Skeletal muscle tissue (tissue), 4 donors: ENCODE results near the gene NR4A2. TPM values are rescaled to one million over a fixed set of nuclear protein-coding genes. Genes with fewer than 3 reads are reported as not detected.

Experiments used
- H3K27ac ChIP-seq: one replicate; pipeline ENCODE4 v1.7.0; 2013; ENCODE audit warnings: mild to moderate bottlenecking, low read depth, low read length, inconsistent platforms
- H3K27me3 ChIP-seq, 3 donors: one replicate each; pipeline ENCODE4 v1.7.0; 2013; ENCODE audit warnings: low read length in 3 of 3; ENCODE audit not compliant: control insufficient read depth in 3 of 3, insufficient read depth in 3 of 3
- H3K36me3 ChIP-seq, 3 donors: one replicate each; pipeline ENCODE4 v1.7.0; 2013; ENCODE audit warnings: low read length in 3 of 3; ENCODE audit not compliant: control insufficient read depth in 3 of 3, insufficient read depth in 3 of 3
- H3K4me1 ChIP-seq, 3 donors: one replicate each; pipeline ENCODE4 v1.7.0; 2013; ENCODE audit warnings: low read length in 3 of 3, mild to moderate bottlenecking in 3 of 3; ENCODE audit not compliant: control insufficient read depth in 3 of 3, insufficient read depth in 3 of 3
- H3K4me3 ChIP-seq, 3 donors: one replicate each; pipeline ENCODE4 v1.7.0; 2013; ENCODE audit warnings: low read length in 3 of 3
- H3K9ac ChIP-seq, 3 donors: one replicate each; pipeline ENCODE4 v1.7.0; 2013; ENCODE audit warnings: low read length in 3 of 3, mild to moderate bottlenecking in 3 of 3, moderate library complexity in 2 of 3, low read depth in 1 of 3
- H3K9me3 ChIP-seq, 3 donors: one replicate each; pipeline ENCODE4 v1.7.0; 2013; ENCODE audit warnings: low read length in 3 of 3; ENCODE audit not compliant: control insufficient read depth in 3 of 3
- total RNA-seq: library from RNA; depleted of rRNA; stranded (reverse); fragments of >200 nt; gene quantifications from one replicate; pipeline ENCODE4 v1.2.3, GENCODE V29; 2014
- donor health status: Osteomylitis.

Gene NR4A2
- 0.52 TPM for total RNA-seq

DNA sequence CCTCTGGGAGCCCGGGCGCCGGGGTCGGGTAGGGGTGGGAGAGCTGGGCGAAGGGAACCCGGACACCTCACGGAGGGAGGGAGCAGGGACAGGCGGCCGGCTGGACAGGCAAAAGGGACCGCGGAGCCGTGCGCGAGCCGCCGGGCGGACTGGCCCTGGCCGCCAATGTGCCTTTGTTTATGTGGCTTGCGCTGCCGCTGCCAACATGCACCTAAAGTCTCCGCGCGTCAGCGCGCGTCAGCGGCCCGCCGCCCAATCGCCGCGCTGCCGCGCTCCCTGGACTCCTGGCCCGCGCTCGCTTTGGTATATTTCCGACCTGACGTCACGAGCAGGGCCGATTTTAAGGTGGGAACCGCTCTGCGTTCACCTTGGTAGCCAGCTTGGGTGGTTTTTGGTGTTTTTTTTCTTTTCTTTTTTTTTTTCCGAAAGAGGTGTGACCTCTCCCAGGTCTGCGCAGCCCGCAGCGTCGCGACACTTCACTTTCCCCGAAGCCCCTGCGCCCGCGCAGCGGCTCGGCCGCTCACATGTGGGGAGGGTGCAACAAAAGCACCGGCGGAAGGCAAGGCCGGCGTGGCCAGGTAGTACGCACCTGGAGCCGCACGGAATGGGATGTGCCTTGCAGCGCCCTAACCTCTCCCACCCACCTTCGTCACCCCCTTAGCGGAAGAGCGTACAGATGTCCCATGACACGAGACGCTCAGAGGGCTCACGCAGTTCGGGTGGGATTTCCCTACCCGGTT is at the start of gene NR4A2:
NR4A2 (minus strand) TSS at position 188 of the 740 bp plus-strand sequence. CDS start 2,535 bp downstream, outside the sequence.
- H3K27me3 ChIP-seq = peaks cover 0 to 5% (median 0%) of the 10 kb centered on the region in 3 donors
- peaks cover 12 to 13% (median 12%) of the 10 kb centered on the region in 3 donors for H3K4me1 ChIP-seq

DNA sequence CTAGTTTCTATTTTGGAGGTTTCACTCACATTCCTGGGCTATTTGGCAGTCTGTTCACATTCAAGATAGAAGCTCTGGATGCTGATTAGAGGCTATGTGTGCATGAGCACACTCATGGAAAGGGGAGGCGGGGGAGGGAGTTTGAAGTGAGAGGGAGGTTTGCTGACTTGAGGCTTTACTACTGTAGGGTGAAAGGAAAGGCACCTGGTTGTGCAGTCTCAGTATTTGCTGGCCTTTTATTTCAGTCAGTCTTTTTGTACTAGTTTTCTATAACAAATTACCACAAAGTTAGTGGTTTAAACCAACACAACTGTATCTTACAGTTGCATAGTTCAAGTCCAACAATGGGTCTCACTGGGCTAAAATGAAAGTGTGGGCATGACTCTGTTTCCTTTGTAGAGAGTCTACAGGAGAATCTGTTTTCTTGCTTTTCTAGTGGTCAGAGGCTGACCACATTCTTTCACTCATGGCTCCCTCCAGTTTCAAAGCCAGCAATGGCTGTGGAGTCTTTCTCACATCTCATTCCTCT is 47.7 kb upstream of the NR4A2 start:
- no peaks in the 10 kb centered on the region for H3K9me3 ChIP-seq
- no peaks in the 10 kb centered on the region for H3K27me3 ChIP-seq
- H3K36me3 ChIP-seq = no peaks in the 10 kb centered on the region

More for the DNA sequence above, at the start of gene NR4A2:
- peak within 1 kb of the TSS; percentile 97 for H3K27ac ChIP-seq
- peak within 1 kb of the TSS; percentile 92 to 94 (median 93) for H3K4me3 ChIP-seq
- H3K9me3 ChIP-seq = no peaks in the 10 kb centered on the region
- H3K9ac ChIP-seq = peak within 1 kb of the TSS; percentile 78 to 95 (median 94)
- peaks cover 0 to 7% (median 7%) of the 10 kb centered on the region in 3 donors for H3K36me3 ChIP-seq

DNA sequence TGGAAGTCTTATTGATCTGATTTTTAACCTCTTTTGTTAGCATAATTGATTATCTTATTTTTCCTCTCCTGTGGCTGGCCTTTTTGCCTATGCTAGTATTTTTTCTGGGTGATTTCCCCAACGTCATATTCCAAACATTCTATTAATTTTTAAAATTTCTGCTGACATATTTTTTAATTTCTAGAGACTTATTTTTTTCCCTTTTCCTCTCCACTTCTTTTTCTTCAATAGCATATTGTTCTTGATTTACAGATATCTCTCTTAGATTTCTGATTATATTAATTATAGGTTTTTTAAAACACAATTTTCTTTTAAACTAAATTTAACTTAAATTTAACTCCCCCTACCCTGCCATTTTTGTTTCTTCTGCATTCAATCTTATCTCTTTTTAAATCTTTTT is 47.2 kb upstream of the NR4A2 start:
- Histone ChIP-seq H3K27ac (no peak overlapping the region), H3K4me3 (no peak overlapping the region), H3K9ac (no peak overlapping the region), H3K27me3 (no peaks in the 10 kb centered on the region), H3K4me1 (no peaks in the 10 kb centered on the region), H3K36me3 (no peaks in the 10 kb centered on the region), H3K9me3 (no peaks in the 10 kb centered on the region)

More for the DNA sequence above, 47.7 kb upstream of the NR4A2 start:
- H3K27ac ChIP-seq = no peak overlapping the region
- H3K4me1 ChIP-seq = no peaks in the 10 kb centered on the region
- H3K4me3 ChIP-seq = no peak overlapping the region
- no peak overlapping the region for H3K9ac ChIP-seq

DNA sequence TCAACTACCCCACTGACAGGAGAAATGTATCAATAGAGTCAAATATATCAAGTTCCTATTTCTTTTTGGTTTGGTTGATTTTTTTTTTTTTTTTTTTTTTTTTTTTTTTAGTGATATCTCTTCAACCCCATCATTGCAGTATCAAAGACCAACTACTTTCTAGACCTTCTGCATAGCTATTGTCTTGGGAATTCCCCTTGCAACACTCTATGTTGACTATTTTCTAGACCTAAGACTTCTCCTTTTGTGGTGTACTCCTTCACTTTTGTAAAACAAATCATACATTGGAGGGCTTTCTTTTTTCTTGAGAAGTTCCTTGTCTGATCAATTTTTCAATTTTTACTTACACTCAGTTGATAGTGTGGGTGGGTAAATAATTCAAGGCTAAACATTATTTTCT is 46.5 kb upstream of the NR4A2 start:
- H3K36me3 ChIP-seq = no peaks in the 10 kb centered on the region
- no peaks in the 10 kb centered on the region for H3K4me1 ChIP-seq
- H3K27ac ChIP-seq = no peak overlapping the region
- no peak overlapping the region for H3K9ac ChIP-seq
- no peaks in the 10 kb centered on the region for H3K27me3 ChIP-seq
- H3K9me3 ChIP-seq = no peaks in the 10 kb centered on the region
- H3K4me3 ChIP-seq = no peak overlapping the region

DNA sequence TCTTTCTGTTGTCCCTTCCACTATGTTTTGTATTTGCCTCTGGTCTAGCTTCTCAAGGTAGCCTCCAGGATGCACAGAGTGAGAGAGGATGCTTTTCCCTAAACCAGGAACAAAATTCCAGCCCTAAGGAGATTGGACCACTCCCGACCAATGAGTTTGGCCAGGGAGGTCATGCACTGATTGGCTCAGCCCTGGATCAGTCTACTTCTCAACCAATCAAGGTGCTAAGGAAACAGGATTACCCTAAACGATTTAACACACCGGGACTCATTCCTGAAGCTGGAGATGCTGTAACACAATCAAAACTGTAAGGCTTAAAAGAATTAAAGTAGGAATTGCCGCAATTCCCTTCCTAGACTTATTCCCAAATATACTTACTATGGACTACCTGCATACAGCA is 34.2 kb upstream of the NR4A2 start:
- no peak overlapping the region for H3K9ac ChIP-seq
- no peak overlapping the region for H3K27ac ChIP-seq
- H3K27me3 ChIP-seq = no peaks in the 10 kb centered on the region
- no peaks in the 10 kb centered on the region for H3K9me3 ChIP-seq
- no peaks in the 10 kb centered on the region for H3K4me1 ChIP-seq
- H3K4me3 ChIP-seq = no peak overlapping the region
- H3K36me3 ChIP-seq = no peaks in the 10 kb centered on the region

DNA sequence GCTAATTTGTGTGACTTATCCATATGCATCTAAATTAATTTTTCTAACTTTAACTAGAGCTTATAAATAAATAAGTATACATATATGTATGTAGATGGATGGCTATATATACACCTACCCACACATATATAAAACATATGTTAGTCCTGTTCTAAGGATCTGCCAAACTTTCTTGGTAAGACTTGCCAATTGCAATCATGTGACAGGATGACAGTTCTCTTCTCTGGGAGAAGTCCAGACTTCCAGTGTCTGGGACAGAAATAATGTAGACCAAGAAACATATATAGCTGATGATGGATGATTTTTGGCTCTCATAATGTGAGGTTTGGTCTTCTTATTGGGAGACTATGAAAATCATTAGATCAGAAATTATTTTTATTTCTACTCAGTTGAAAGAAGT is 30.6 kb upstream of the NR4A2 start:
- H3K27me3 ChIP-seq = no peaks in the 10 kb centered on the region
- H3K4me1 ChIP-seq = no peaks in the 10 kb centered on the region
- no peaks in the 10 kb centered on the region for H3K36me3 ChIP-seq
- H3K27ac ChIP-seq = no peak overlapping the region
- no peaks in the 10 kb centered on the region for H3K9me3 ChIP-seq
- no peak overlapping the region for H3K9ac ChIP-seq
- no peak overlapping the region for H3K4me3 ChIP-seq

DNA sequence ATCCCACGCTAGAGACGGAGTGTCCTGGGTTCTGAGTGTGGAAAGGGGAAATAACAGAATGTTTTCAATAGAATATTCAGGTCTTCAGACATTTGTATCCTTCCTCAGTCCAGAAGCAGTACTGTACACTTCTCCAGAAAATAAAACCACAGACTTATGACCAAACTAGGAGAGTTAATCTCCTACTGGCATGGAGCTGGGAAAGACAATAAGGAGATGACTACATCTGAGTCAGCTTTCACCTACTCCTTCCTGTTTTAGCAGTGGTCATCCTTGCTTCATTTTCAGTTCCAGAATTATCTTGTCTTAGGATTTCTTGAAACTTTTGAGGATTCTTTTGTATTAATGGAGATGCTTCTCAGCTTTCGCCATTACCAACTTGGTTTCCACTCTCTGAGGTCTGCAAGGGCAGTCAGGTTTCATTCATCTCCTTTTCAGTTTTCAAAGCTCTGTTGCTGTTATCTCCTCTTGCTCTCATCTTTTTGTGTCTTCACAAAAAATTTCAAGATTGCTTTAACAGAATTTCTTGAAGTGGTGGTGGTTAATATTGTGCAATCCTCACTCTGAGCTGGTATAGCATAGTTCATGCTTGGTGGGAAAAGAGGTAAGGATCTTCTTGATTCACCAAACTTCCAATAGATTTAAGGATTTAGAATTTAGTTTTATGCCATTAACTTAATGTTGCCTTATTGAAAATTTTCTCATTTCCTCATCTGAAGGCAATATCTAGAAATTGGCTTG is 23.7 kb upstream of the NR4A2 start:
- no peak overlapping the region for H3K9ac ChIP-seq
- no peaks in the 10 kb centered on the region for H3K27me3 ChIP-seq

DNA sequence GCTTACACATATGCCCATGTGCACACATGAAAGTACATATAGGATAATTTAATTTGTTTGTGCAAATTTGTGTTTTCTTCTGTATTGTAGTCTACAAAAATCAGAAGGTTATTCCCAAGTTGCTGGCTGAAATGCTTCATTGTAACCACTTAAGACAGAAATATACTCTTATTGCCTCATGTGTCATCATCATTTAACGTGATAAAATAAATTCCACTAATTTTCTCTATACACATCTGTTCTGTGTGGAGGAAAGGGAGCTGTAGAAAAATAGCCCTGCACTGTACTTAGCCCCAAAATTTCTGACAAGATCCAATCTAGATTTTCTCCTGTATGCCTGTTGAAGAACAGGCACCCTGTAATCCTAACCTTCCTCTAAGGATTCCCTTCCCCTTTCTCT is 20.4 kb upstream of the NR4A2 start:
- Histone ChIP-seq H3K4me3 (no peak overlapping the region), H3K4me1 (no peaks in the 10 kb centered on the region), H3K27ac (no peak overlapping the region), H3K36me3 (no peaks in the 10 kb centered on the region), H3K27me3 (no peaks in the 10 kb centered on the region), H3K9me3 (no peaks in the 10 kb centered on the region), H3K9ac (no peak overlapping the region)

More for the DNA sequence above, 23.7 kb upstream of the NR4A2 start:
- Histone ChIP-seq H3K4me3 (no peak overlapping the region), H3K9me3 (no peaks in the 10 kb centered on the region), H3K4me1 (no peaks in the 10 kb centered on the region), H3K27ac (no peak overlapping the region), H3K36me3 (no peaks in the 10 kb centered on the region)

DNA sequence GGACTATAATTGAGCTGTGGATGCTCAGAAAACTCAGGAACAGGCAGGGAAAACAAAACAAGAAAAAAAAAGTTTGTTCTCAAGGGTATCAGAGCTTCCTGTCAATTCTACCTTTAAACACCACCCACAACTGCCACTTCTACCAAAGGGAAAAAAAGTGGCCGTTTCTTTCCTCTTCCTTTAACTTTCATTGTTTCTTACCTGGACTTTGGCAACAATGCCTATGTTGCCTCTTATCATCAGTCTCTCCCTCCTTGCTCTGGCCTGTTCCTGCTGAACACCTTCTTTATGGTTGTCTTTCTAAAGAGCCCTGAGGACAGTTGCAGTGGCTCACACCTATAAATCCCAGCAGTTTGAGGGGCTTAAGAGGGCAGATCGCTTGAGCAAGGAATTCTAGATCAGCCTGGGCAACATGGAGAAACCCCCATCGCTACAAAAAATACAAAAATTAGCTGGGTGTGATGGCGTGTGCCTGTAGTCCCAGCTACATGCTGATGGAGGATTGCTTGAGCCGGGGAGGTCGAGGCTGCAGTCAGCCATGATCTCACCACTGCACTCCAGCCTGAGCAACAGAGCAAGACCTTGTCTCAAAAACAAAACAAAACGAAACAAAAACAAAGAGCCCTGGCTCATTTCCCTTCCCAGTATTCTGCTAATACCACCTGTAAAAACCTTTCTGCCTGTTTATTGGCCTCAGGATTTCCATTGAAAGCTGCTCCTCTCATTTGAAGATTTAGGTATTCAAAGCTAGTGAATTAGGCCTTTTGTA is 18.0 kb upstream of the NR4A2 start:
- Histone ChIP-seq H3K27ac (no peak overlapping the region), H3K36me3 (no peaks in the 10 kb centered on the region), H3K27me3 (no peaks in the 10 kb centered on the region), H3K9ac (no peak overlapping the region), H3K9me3 (no peaks in the 10 kb centered on the region), H3K4me3 (no peak overlapping the region), H3K4me1 (no peaks in the 10 kb centered on the region)
